ENCODE data around the gene A2ML1.
"Not testable (repeated sequence)": the region's sequence is repeated elsewhere in the genome, so short reads cannot be mapped to it uniquely, and the experiment has no call there.

The A2ML1 gene

GRCh38 chr12:8855891-8856290 is 33.5 kb downstream of the A2ML1 start:
- DNase-seq (ENCODE audit: low read depth) = no peak

GRCh38 chr12:8859448-8859847 is 37.0 kb downstream of the A2ML1 start:
- DNase-seq (ENCODE audit: low read depth) = not testable (repeated sequence)

GRCh38 chr12:8860165-8860961 is 37.9 kb downstream of the A2ML1 start:
- DNase-seq (ENCODE audit: low read depth) = peak; percentile 56

- DNase-seq (ENCODE audit: low read depth) = no peak
These were observed 44.0 kb downstream of the A2ML1 start for GRCh38 chr12:8866429-8866828.

- no peak for DNase-seq (ENCODE audit: low read depth)
These were observed 44.6 kb downstream of the A2ML1 start for GRCh38 chr12:8867009-8867408.

- DNase-seq (ENCODE audit: low read depth) = no peak
These were observed 45.4 kb downstream of the A2ML1 start for GRCh38 chr12:8867786-8868185.

- DNase-seq (ENCODE audit: low read depth) = no peak
These were observed 48.2 kb downstream of the A2ML1 start for GRCh38 chr12:8870586-8870985.

- no peak for DNase-seq (ENCODE audit: low read depth)
These were observed 48.6 kb downstream of the A2ML1 start for GRCh38 chr12:8871068-8871467.

GRCh38 chr12:8876887-8877286 is 54.5 kb downstream of the A2ML1 start:
- no peak for DNase-seq (ENCODE audit: low read depth)

- no peak for DNase-seq (ENCODE audit: low read depth)
These were observed 64.3 kb downstream of the A2ML1 start for GRCh38 chr12:8886502-8887284.

GRCh38 chr12:8887285-8887715 is 64.9 kb downstream of the A2ML1 start:
- DNase-seq (ENCODE audit: low read depth) = peak; percentile 24

GRCh38 chr12:8890313-8891085 is 68.1 kb downstream of the A2ML1 start:
- peak; percentile 27 for DNase-seq (ENCODE audit: low read depth)

GRCh38 chr12:8891976-8892375 is 69.6 kb downstream of the A2ML1 start:
- DNase-seq (ENCODE audit: low read depth) = no peak

- DNase-seq (ENCODE audit: low read depth) = peak; percentile 5
These were observed 72.0 kb downstream of the A2ML1 start for GRCh38 chr12:8894378-8894777.

- no peak for DNase-seq (ENCODE audit: low read depth)
These were observed 72.6 kb downstream of the A2ML1 start for GRCh38 chr12:8894986-8895385.

- DNase-seq (ENCODE audit: low read depth) = no peak
These were observed 74.7 kb downstream of the A2ML1 start for GRCh38 chr12:8897081-8897480.

- DNase-seq (ENCODE audit: low read depth) = no peak
These were observed 77.4 kb downstream of the A2ML1 start for GRCh38 chr12:8899830-8900229.

GRCh38 chr12:8902703-8903102 is 80.3 kb downstream of the A2ML1 start:
- DNase-seq (ENCODE audit: low read depth) = not testable (repeated sequence)

GRCh38 chr12:8903646-8904045 is 81.2 kb downstream of the A2ML1 start:
- no peak for DNase-seq (ENCODE audit: low read depth)

- DNase-seq (ENCODE audit: low read depth) = no peak
These were observed 82.2 kb downstream of the A2ML1 start for GRCh38 chr12:8904665-8905064.

GRCh38 chr12:8905546-8905945 is 83.1 kb downstream of the A2ML1 start:
- DNase-seq (ENCODE audit: low read depth) = peak; percentile 11
